ENCODE data around the gene BNC2.

DNA sequence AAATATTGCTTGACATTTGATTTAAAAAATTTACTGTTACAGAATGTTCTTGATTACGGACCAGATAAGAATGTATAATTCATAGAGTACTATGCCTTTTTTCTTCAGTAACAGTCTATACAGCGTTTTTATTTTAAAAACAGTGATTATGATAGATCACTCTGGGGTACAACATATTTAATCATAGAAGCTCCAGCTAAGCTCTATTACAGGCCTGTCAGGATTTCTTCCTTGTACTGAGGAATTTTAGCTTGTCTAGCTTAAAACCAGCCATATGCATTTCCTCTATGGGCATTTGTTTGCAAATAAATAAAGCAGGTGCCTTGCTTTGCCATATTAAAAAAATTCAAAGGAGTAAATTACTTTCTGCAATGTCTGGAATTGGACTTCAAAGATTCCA lies 423.8 kb downstream of the BNC2 start:
- TF ChIP-seq, protein P1, sequence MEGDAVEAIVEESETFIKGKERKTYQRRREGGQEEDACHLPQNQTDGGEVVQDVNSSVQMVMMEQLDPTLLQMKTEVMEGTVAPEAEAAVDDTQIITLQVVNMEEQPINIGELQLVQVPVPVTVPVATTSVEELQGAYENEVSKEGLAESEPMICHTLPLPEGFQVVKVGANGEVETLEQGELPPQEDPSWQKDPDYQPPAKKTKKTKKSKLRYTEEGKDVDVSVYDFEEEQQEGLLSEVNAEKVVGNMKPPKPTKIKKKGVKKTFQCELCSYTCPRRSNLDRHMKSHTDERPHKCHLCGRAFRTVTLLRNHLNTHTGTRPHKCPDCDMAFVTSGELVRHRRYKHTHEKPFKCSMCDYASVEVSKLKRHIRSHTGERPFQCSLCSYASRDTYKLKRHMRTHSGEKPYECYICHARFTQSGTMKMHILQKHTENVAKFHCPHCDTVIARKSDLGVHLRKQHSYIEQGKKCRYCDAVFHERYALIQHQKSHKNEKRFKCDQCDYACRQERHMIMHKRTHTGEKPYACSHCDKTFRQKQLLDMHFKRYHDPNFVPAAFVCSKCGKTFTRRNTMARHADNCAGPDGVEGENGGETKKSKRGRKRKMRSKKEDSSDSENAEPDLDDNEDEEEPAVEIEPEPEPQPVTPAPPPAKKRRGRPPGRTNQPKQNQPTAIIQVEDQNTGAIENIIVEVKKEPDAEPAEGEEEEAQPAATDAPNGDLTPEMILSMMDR (conservative IDR thresholded peaks at IDR 0.05 in 1 of 2, IDR thresholded peaks at IDR 0.05 in 1 of 2; ENCODE audit: low read depth in 1 of 2, low read length in 2 of 2): no peak
- no peak for TF ChIP-seq EZH2 (IDR thresholded peaks at IDR 0.05; ENCODE audit: low read length, missing control alignments)

All from fibroblast of lung (primary cell).